Fibroblast of mammary gland (primary cell): ENCODE measurements around the gene FBXO8.
A peak's percentile ranks its signal among the peaks of the same experiment; 100 is the strongest.

Experiments used
- DNase-seq: peaks from one replicate; pipeline ENCODE4 v3.0.0-alpha.2; 2010; ENCODE audit warnings: low read depth
- H3K4me3 ChIP-seq: 2 replicates; pipeline ENCODE4 v1.5.1; 2011; ENCODE audit warnings: low read depth, mild to moderate bottlenecking, low read length, moderate library complexity; ENCODE audit not compliant: control insufficient read depth
- CTCF ChIP-seq: conservative IDR thresholded peaks from 2 replicates; pipeline ENCODE4 v1.5.1; 2011; ENCODE audit warnings: low read depth, low read length, inconsistent platforms; ENCODE audit not compliant: control insufficient read depth, insufficient read depth

FBXO8 gene

GRCh38 chr4:174222266-174222872 is 61.1 kb downstream of the FBXO8 start:
- peak; percentile 43 for DNase-seq
- H3K4me3 ChIP-seq, result no peak overlapping the region
- TF ChIP-seq CTCF, result peak; percentile 74

- DNase-seq, result no peak
- no peak for TF ChIP-seq CTCF
- peak overlapping the region; percentile 44 for H3K4me3 ChIP-seq
Observed at GRCh38 chr4:174218127-174218790, 65.2 kb downstream of the FBXO8 start.

- TF ChIP-seq CTCF, result no peak
- DNase-seq, result peak; percentile 59
- peak overlapping the region; percentile 44 for H3K4me3 ChIP-seq
Observed at GRCh38 chr4:174217273-174218126, 66.0 kb downstream of the FBXO8 start.

GRCh38 chr4:174216799-174217272 is 66.6 kb downstream of the FBXO8 start:
- no peak for DNase-seq
- H3K4me3 ChIP-seq, result peak overlapping the region; percentile 44

GRCh38 chr4:174215961-174216680 is 67.3 kb downstream of the FBXO8 start:
- TF ChIP-seq CTCF, result no peak
- no peak for DNase-seq
- no peak overlapping the region for H3K4me3 ChIP-seq

More at GRCh38 chr4:174216799-174217272, 66.6 kb downstream of the FBXO8 start:
- no peak for TF ChIP-seq CTCF

GRCh38 chr4:174215057-174215456 is 68.4 kb downstream of the FBXO8 start:
- TF ChIP-seq CTCF, result no peak
- DNase-seq, result no peak
- no peak overlapping the region for H3K4me3 ChIP-seq
